H1 (cell line): ENCODE measurements around the gene RTF1. TPM values are rescaled to one million over a fixed set of nuclear protein-coding genes. Genes with fewer than 3 reads are reported as not detected.

Experiments used
- CTCF ChIA-PET: fragments of 300-600 bp; sonication (Branson Sonifier 250); formaldehyde crosslinking; loops from one replicate; lab custom pipeline; 2021; ENCODE audit not compliant: partially characterized antibody; lab: Charles Lee
- POLR2A ChIA-PET: fragments of 300-600 bp; sonication (Branson Sonifier 250); formaldehyde crosslinking; loops from one replicate; lab custom pipeline; 2021; ENCODE audit warnings: inconsistent platforms; ENCODE audit not compliant: partially characterized antibody; lab: Charles Lee
- DNase-seq, 2 experiments: peaks; one replicate each; pipeline versions ENCODE4 v3.0.0 to v3.0.0-alpha.2; 2010 to 2022; ENCODE audit warnings: low spot score in 2 of 2, low read depth in 1 of 2, mixed read lengths in 1 of 2
- FAIRE-seq: peaks from 2 replicates; lab custom pipeline; 2011; peaks lifted over from hg19 to GRCh38; lab: Jason Lieb, UNC
- H2AFZ ChIP-seq: 2 replicates; pipeline ENCODE4 v1.8.1; 2012; ENCODE audit warnings: low read length, inconsistent platforms
- H2AK5ac ChIP-seq: 2 replicates; pipeline ENCODE4 v1.6.1; 2013; ENCODE audit warnings: low read depth, low read length
- H2BK120ac ChIP-seq: replicated peaks from 2 replicates; pipeline ENCODE3; 2013; ENCODE audit warnings: low read depth, low read length, inconsistent platforms
- H2BK12ac ChIP-seq: 2 replicates; pipeline ENCODE4 v1.6.1; 2013; ENCODE audit warnings: low read depth, low read length
- H2BK15ac ChIP-seq: 2 replicates; pipeline ENCODE4 v1.6.1; 2013; ENCODE audit warnings: low read length
- H2BK20ac ChIP-seq: 2 replicates; pipeline ENCODE4 v1.6.1; 2013; ENCODE audit warnings: low read length
- H2BK5ac ChIP-seq: 2 replicates; pipeline ENCODE4 v1.6.1; 2013; ENCODE audit warnings: low read depth, low read length
- H3K14ac ChIP-seq: 2 replicates; pipeline ENCODE4 v1.6.1; 2013; ENCODE audit warnings: inconsistent platforms; ENCODE audit not compliant: insufficient read length
- H3K18ac ChIP-seq: 2 replicates; pipeline ENCODE4 v1.6.1; 2013; ENCODE audit warnings: low read length; ENCODE audit errors: extremely low read depth
- H3K23ac ChIP-seq: 2 replicates; pipeline ENCODE4 v1.6.1; 2013; ENCODE audit warnings: inconsistent platforms; ENCODE audit not compliant: insufficient read length
- H3K23me2 ChIP-seq: 2 replicates; pipeline ENCODE4 v1.6.1; 2013; ENCODE audit warnings: low read depth, low read length
- H3K27ac ChIP-seq: 2 replicates; pipeline ENCODE4 v1.6.1; 2011; ENCODE audit warnings: low read depth, low read length, inconsistent platforms
- H3K27me3 ChIP-seq, 4 experiments: replicated peaks in 1 of 4; 1 replicate in 1 of 4; 2 replicates in 3 of 4; pipeline versions ENCODE4 v1.6.1 to v1.8.1; 2011 to 2013; ENCODE audit warnings: low read length in 3 of 4, mild to moderate bottlenecking in 3 of 4, inconsistent platforms in 2 of 4, mixed read lengths in 2 of 4, moderate library complexity in 1 of 4; ENCODE audit not compliant: control insufficient read depth in 3 of 4, insufficient read depth in 3 of 4; ENCODE audit errors: extremely low read depth in 1 of 4
- H3K36me3 ChIP-seq, 4 experiments: 2 replicates each; pipeline versions ENCODE4 v1.6.1 to v1.8.1; 2011 to 2013; ENCODE audit warnings: mild to moderate bottlenecking in 4 of 4, low read length in 3 of 4, moderate library complexity in 2 of 4, control low read depth in 1 of 4, inconsistent platforms in 1 of 4; ENCODE audit not compliant: insufficient read depth in 4 of 4, control insufficient read depth in 2 of 4
- H3K4ac ChIP-seq: replicated peaks from 2 replicates; pipeline ENCODE3; 2013; ENCODE audit warnings: low read length, low read depth, mixed read lengths, inconsistent platforms; ENCODE audit not compliant: insufficient read length
- H3K4me1 ChIP-seq, 4 experiments: replicated peaks in 1 of 4; 1 replicate in 1 of 4; 2 replicates in 3 of 4; pipeline versions ENCODE4 v1.6.1 to v1.8.1; 2011 to 2013; ENCODE audit warnings: low read length in 3 of 4, inconsistent platforms in 2 of 4, mixed read lengths in 1 of 4; ENCODE audit not compliant: insufficient read depth in 4 of 4, control insufficient read depth in 3 of 4
- H3K4me2 ChIP-seq, 2 experiments: 2 replicates each; pipeline versions ENCODE4 v1.6.1 to v1.8.1; 2011 to 2013; ENCODE audit warnings: low read depth in 2 of 2, low read length in 2 of 2, control low read depth in 1 of 2, inconsistent platforms in 1 of 2, mild to moderate bottlenecking in 1 of 2; ENCODE audit not compliant: insufficient read depth in 1 of 2
- H3K4me3 ChIP-seq, 4 experiments: fragments of 200-600, 300-600 bp in 1 of 4; sonication (generic), shearing (Covaris generic), sonication (Bioruptor Twin) in 1 of 4; 2 replicates each; pipeline versions ENCODE4 v1.5.1 to v1.8.1; 2011 to 2016; ENCODE audit warnings: low read length in 4 of 4, low read depth in 3 of 4, control low read depth in 2 of 4, inconsistent platforms in 2 of 4, mild to moderate bottlenecking in 2 of 4, mixed read lengths in 1 of 4, moderate library complexity in 1 of 4; ENCODE audit not compliant: insufficient read depth in 2 of 4; ENCODE audit errors: extremely low read depth in 1 of 4
- H3K56ac ChIP-seq: replicated peaks from 2 replicates; pipeline ENCODE3; 2013; ENCODE audit warnings: low read depth, mild to moderate bottlenecking, mixed read lengths, low read length, inconsistent platforms; ENCODE audit not compliant: insufficient read length
- H3K79me1 ChIP-seq: 2 replicates; pipeline ENCODE4 v1.6.1; 2013; ENCODE audit warnings: low read depth, low read length, control low read depth
- H3K79me2 ChIP-seq, 2 experiments: 2 replicates each; pipeline versions ENCODE4 v1.6.1 to v1.8.1; 2012 to 2013; ENCODE audit warnings: low read length in 2 of 2, mild to moderate bottlenecking in 2 of 2, inconsistent platforms in 1 of 2; ENCODE audit not compliant: insufficient read depth in 2 of 2, control insufficient read depth in 1 of 2
- H3K9ac ChIP-seq, 4 experiments: replicated peaks in 1 of 4; 1 replicate in 1 of 4; 2 replicates in 3 of 4; pipeline versions ENCODE4 v1.6.1 to v1.8.1; 2011 to 2013; ENCODE audit warnings: low read depth in 3 of 4, low read length in 3 of 4, control low read depth in 2 of 4, mild to moderate bottlenecking in 2 of 4, moderate library complexity in 2 of 4, inconsistent platforms in 1 of 4; ENCODE audit errors: extremely low read depth in 1 of 4
- H3K9me3 ChIP-seq, 2 experiments: 2 replicates each; pipeline versions ENCODE4 v1.6.1 to v1.8.1; 2012 to 2013; ENCODE audit warnings: mild to moderate bottlenecking in 2 of 2, moderate library complexity in 2 of 2, control low read depth in 1 of 2, inconsistent platforms in 1 of 2, low read depth in 1 of 2, low read length in 1 of 2, mixed read lengths in 1 of 2; ENCODE audit not compliant: insufficient read depth in 2 of 2
- H4K20me1 ChIP-seq, 2 experiments: replicated peaks in 1 of 2; 2 replicates each; pipeline versions ENCODE3 to v1.8.1; 2011 to 2013; ENCODE audit warnings: inconsistent platforms in 2 of 2, low read length in 2 of 2, mild to moderate bottlenecking in 1 of 2; ENCODE audit not compliant: insufficient read depth in 2 of 2, control insufficient read depth in 1 of 2
- H4K5ac ChIP-seq: 2 replicates; pipeline ENCODE4 v1.6.1; 2013; ENCODE audit warnings: low read length, low read depth, mixed read lengths, inconsistent platforms; ENCODE audit not compliant: insufficient read length
- H4K8ac ChIP-seq: 2 replicates; pipeline ENCODE4 v1.8.0; 2013; ENCODE audit warnings: mild to moderate bottlenecking, moderate library complexity, low read length, inconsistent platforms; ENCODE audit not compliant: insufficient read depth; ENCODE audit errors: extremely low read depth
- H4K91ac ChIP-seq: replicated peaks from 2 replicates; pipeline ENCODE3; 2013; ENCODE audit warnings: low read length, mixed read lengths, inconsistent platforms; ENCODE audit not compliant: insufficient read length
- CTCF ChIP-seq, 3 experiments: IDR thresholded peaks; 1 replicate in 2 of 3; 2 replicates in 1 of 3; pipeline versions ENCODE4 v1.5.1 to v1.6.1; 2011; ENCODE audit warnings: low read length in 3 of 3, mild to moderate bottlenecking in 3 of 3, inconsistent platforms in 2 of 3, low read depth in 1 of 3, moderate library complexity in 1 of 3; ENCODE audit not compliant: insufficient read depth in 1 of 3; ENCODE audit errors: control extremely low read depth in 1 of 3
- E2F6 ChIP-seq: IDR thresholded peaks from 2 replicates; pipeline ENCODE4 v1.6.1; 2012; ENCODE audit warnings: inconsistent platforms
- EZH2 ChIP-seq: fragments of 200-600 bp; sonication (generic); IDR thresholded peaks from 2 replicates; pipeline ENCODE4 v1.7.1; 2012; ENCODE audit warnings: low read depth, mild to moderate bottlenecking, moderate library complexity, low read length, inconsistent platforms; ENCODE audit not compliant: severe bottlenecking
- HDAC6 ChIP-seq: IDR thresholded peaks from one replicate; pipeline ENCODE4 v1.7.1; 2012; ENCODE audit warnings: low read depth, mild to moderate bottlenecking, inconsistent platforms, low read length, moderate library complexity
- MAFK ChIP-seq: IDR thresholded peaks from 2 replicates; pipeline ENCODE4 v1.6.1; 2012; ENCODE audit warnings: low read depth, mild to moderate bottlenecking, improper control_type of control experiment, low read length
- MAX ChIP-seq: IDR thresholded peaks from 2 replicates; pipeline ENCODE4 v1.6.1; 2012; ENCODE audit warnings: inconsistent platforms
- PHF8 ChIP-seq: fragments of 200-600 bp; sonication (generic); conservative IDR thresholded peaks from 2 replicates; pipeline ENCODE4 v1.7.1; 2012; ENCODE audit warnings: low read depth, mild to moderate bottlenecking, inconsistent platforms, low read length, moderate library complexity
- POLR2A ChIP-seq, 2 experiments: IDR thresholded peaks; 1 replicate in 1 of 2; 2 replicates in 1 of 2; pipeline ENCODE4 v1.6.1; 2011; ENCODE audit warnings: low read depth in 2 of 2, low read length in 2 of 2, mild to moderate bottlenecking in 2 of 2; ENCODE audit errors: control extremely low read depth in 1 of 2
- POU5F1 ChIP-seq: IDR thresholded peaks from 2 replicates; pipeline ENCODE4 v1.6.1; 2011; ENCODE audit warnings: low read depth, mild to moderate bottlenecking, low read length, moderate library complexity
- RBBP5 ChIP-seq: IDR thresholded peaks from 2 replicates; pipeline ENCODE4 v1.7.1; 2012; ENCODE audit warnings: low read depth, mild to moderate bottlenecking, inconsistent platforms, low read length, moderate library complexity, borderline replicate concordance
- TEAD4 ChIP-seq: IDR thresholded peaks from 2 replicates; pipeline ENCODE4 v1.6.1; 2012; ENCODE audit warnings: low read depth, low read length, inconsistent platforms, mixed read lengths
- WGBS, 2 experiments: shearing (Covaris generic) in 1 of 2; methylation state at CpG; one replicate each; pipeline versions ENCODE4 v1.1.6 to v1.1.7; 2013 to 2015; ENCODE audit warnings: low lambda C conversion rate in 2 of 2, mixed read lengths in 2 of 2, inconsistent platforms in 1 of 2, low coverage in 1 of 2, missing lambda C conversion rate in 1 of 2; ENCODE audit not compliant: insufficient replicate concordance in 2 of 2, insufficient coverage in 1 of 2, insufficient read length in 1 of 2; ENCODE audit errors: extremely low coverage in 1 of 2, missing lambda C conversion rate in 1 of 2; 5-methylcytosine and 5-hydroxymethylcytosine counted together
- polyA plus RNA-seq, 7 experiments: library from polyadenylated mRNA; depleted of rRNA in 3 of 7; stranded (reverse) in 5 of 7; unstranded in 2 of 7; fragments of >200 nt in 5 of 7; fragments of 200-250 nt in 2 of 7; gene quantifications; 1 replicate in 5 of 7; 2 replicates in 1 of 7; 4 replicates in 1 of 7; pipeline versions ENCODE4 v1.2.1 to v1.2.3, GENCODE V29; 2011 to 2013; ENCODE audit warnings: missing spikeins in 2 of 7, mixed read lengths in 2 of 7
- total RNA-seq: library from RNA; stranded (reverse); fragmentation: NEBNext Ultra II Directional; extraction: Animal tissue kit (Norgen Biotek cat#: 25700); gene quantifications from 2 replicates; pipeline ENCODE4 v1.2.1, GENCODE V29; 2021

RTF1 gene
- total and polyA plus RNA-seq, 2 of the 8 experiments (the other 6 are each of a cell fraction or from before 2014, with no cell fraction given), result 22.6 to 47.7 TPM

DNA sequence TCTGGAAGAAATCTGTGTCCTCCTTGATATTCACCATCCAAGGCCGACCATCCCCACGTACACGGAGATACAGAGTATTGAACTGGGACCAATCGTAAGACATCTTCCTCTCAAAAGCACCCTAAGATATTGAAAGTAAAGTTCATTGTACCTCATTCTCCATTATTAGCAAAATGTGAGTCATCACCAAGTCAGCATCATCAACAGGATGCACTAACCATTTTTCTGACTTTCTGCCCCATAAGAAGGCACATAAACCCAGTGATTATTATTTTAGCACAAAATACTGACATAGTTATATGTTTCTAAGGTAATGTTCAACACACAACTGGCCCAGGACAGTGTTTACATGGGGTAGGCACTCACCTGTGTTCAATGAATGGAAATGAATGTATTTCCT lies 22.0 kb upstream of the RTF1 start:
- Histone ChIP-seq H3K9me3 (no peaks in the 10 kb centered on the region), H4K5ac (no peak overlapping the region), H2BK12ac (no peak overlapping the region), H3K4me3 (no peak overlapping the region), H3K14ac (no peak overlapping the region), H3K23me2 (no peaks in the 10 kb centered on the region), H3K27me3 (no peaks in the 10 kb centered on the region), H3K56ac (no peak overlapping the region), H4K8ac (no peak overlapping the region), H3K79me2 (no peaks in the 10 kb centered on the region), H3K27ac (no peak overlapping the region), H4K91ac (no peak overlapping the region), H3K4me2 (no peak overlapping the region), H2AFZ (no peak overlapping the region), H3K18ac (no peak overlapping the region), H2AK5ac (no peak overlapping the region), H2BK15ac (no peak overlapping the region), H4K20me1 (peaks cover 0 to 2% of the 10 kb centered on the region in 2 experiments), H3K4ac (no peak overlapping the region), H3K9ac (no peak overlapping the region), H3K36me3 (peaks cover 2 to 7% (median 5%) of the 10 kb centered on the region in 4 experiments; a peak in 4 of 8 replicates), H2BK5ac (no peak overlapping the region), H3K23ac (no peak overlapping the region), H2BK20ac (no peak overlapping the region), H3K79me1 (no peaks in the 10 kb centered on the region; the same call in 1 of the 2 replicates), H2BK120ac (no peak overlapping the region), H3K4me1 (no peaks in the 10 kb centered on the region)
- ChIA-PET POLR2A (no interaction called here), CTCF (no interaction called here)
- 91% methylated on average over 4 of the region's 4 CpGs; no CpG with 5 or more reads in 1 of the 2 experiments for WGBS, 2 experiments
- FAIRE-seq, result no peak
- DNase-seq, result no peak
- no peak for TF ChIP-seq PHF8
- no peak for TF ChIP-seq MAFK
- no peak for TF ChIP-seq RBBP5
- no peak for TF ChIP-seq MAX
- no peak for TF ChIP-seq TEAD4
- TF ChIP-seq EZH2, result no peak
- no peak for TF ChIP-seq E2F6
- TF ChIP-seq CTCF (IDR thresholded peaks at IDR 0.05; ENCODE audit: control extremely low read depth in 1 of 3, insufficient read depth in 1 of 3, low read depth in 1 of 3, low read length in 3 of 3), result no peak
- TF ChIP-seq POU5F1, result no peak
- TF ChIP-seq POLR2A (IDR thresholded peaks at IDR 0.05; ENCODE audit: control extremely low read depth in 1 of 2, low read depth in 2 of 2, low read length in 2 of 2), result no peak
- no peak for TF ChIP-seq HDAC6
